GM23338 (cell line): ENCODE results near the gene RNF34. TPM values are rescaled to one million over a fixed set of nuclear protein-coding genes. Genes with fewer than 3 reads are reported as not detected.

Source experiments
- ATAC-seq: fragments of 200-7000 bp; cut with Tn5 transposase; 3 replicates; pipeline ENCODE4 v1.9.1; 2020
- DNase-seq: peaks from one replicate; pipeline ENCODE4 v3.0.0-alpha.2; 2015; ENCODE audit warnings: low spot score
- H2AFZ ChIP-seq: fragments of 200-600 bp; sonication (generic); 2 replicates; pipeline ENCODE4 v1.8.0; 2016; ENCODE audit warnings: antibody characterized with exemption, mild to moderate bottlenecking, moderate library complexity
- H3F3A ChIP-seq: fragments of 200-600 bp; sonication (generic); replicated peaks from 2 replicates; pipeline ENCODE4 v1.8.0; 2017; ENCODE audit warnings: antibody characterized with exemption, mixed run types, low read depth
- H3K27ac ChIP-seq: fragments of 200-600 bp; sonication (generic); 2 replicates; pipeline ENCODE4 v1.6.1; 2016; ENCODE audit warnings: low read depth
- H3K27me3 ChIP-seq: fragments of 200-600 bp; sonication (generic); 2 replicates; pipeline ENCODE4 v1.8.0; 2016; ENCODE audit warnings: mild to moderate bottlenecking, mixed run types, moderate library complexity; ENCODE audit not compliant: insufficient read depth
- H3K36me3 ChIP-seq: fragments of 200-600 bp; sonication (generic); 2 replicates; pipeline ENCODE4 v1.8.0; 2016; ENCODE audit warnings: mild to moderate bottlenecking; ENCODE audit not compliant: insufficient read depth
- H3K4me1 ChIP-seq: fragments of 200-600 bp; sonication (generic); 2 replicates; pipeline ENCODE4 v1.8.0; 2016; ENCODE audit warnings: mild to moderate bottlenecking, moderate library complexity; ENCODE audit not compliant: insufficient read depth
- H3K4me2 ChIP-seq: fragments of 200-600 bp; sonication (generic); 2 replicates; pipeline ENCODE4 v1.7.1; 2017; ENCODE audit warnings: mixed run types
- H3K4me3 ChIP-seq: fragments of 200-600 bp; sonication (generic); 2 replicates; pipeline ENCODE4 v1.6.1; 2016; ENCODE audit warnings: mixed run types
- H3K79me2 ChIP-seq: fragments of 200-600 bp; sonication (generic); replicated peaks from 2 replicates; pipeline ENCODE4 v1.8.0; 2017; ENCODE audit warnings: mild to moderate bottlenecking; ENCODE audit not compliant: insufficient read depth
- H3K9me2 ChIP-seq: fragments of 200-600 bp; sonication (generic); 2 replicates; pipeline ENCODE4 v1.8.0; 2017; ENCODE audit not compliant: insufficient read depth
- H4K20me1 ChIP-seq: fragments of 200-600 bp; sonication (generic); replicated peaks from 2 replicates; pipeline ENCODE4 v1.8.0; 2017; ENCODE audit warnings: mild to moderate bottlenecking; ENCODE audit not compliant: insufficient read depth
- H3K27ac Mint-ChIP-seq: 2 replicates; pipeline ENCODE4 v1.8.0; 2020; ENCODE audit warnings: inconsistent platforms, mild to moderate bottlenecking, moderate library complexity, mixed read lengths
- H3K27me3 Mint-ChIP-seq: 3 replicates; pipeline ENCODE4 v1.8.0; 2022; ENCODE audit warnings: low read depth, mild to moderate bottlenecking, moderate library complexity, mixed read lengths, inconsistent platforms; ENCODE audit not compliant: insufficient read depth, poor library complexity
- H3K36me3 Mint-ChIP-seq: 3 replicates; pipeline ENCODE4 v1.8.0; 2021; ENCODE audit warnings: low read depth, mild to moderate bottlenecking, inconsistent platforms, moderate library complexity, mixed read lengths
- H3K4me1 Mint-ChIP-seq: 3 replicates; pipeline ENCODE4 v1.8.0; 2020; ENCODE audit warnings: mild to moderate bottlenecking, inconsistent platforms, mixed read lengths
- H3K4me3 Mint-ChIP-seq: 3 replicates; pipeline ENCODE4 v1.8.0; 2021; ENCODE audit warnings: moderate library complexity, mild to moderate bottlenecking, inconsistent platforms, mixed read lengths
- H3K9me3 Mint-ChIP-seq: 3 replicates; pipeline ENCODE4 v1.8.0; 2020; ENCODE audit warnings: moderate library complexity, mild to moderate bottlenecking, inconsistent platforms, mixed read lengths
- EZH2 ChIP-seq: fragments of 200-600 bp; sonication (generic); IDR thresholded peaks from one replicate; pipeline ENCODE4 v1.8.0; 2017; ENCODE audit warnings: antibody characterized with exemption, mild to moderate bottlenecking, low read depth; ENCODE audit not compliant: unreplicated experiment
- EZH2phosphoT487 ChIP-seq: fragments of 200-600 bp; sonication (generic); IDR thresholded peaks from one replicate; pipeline ENCODE4 v1.8.1; 2018; ENCODE audit warnings: antibody characterized with exemption; ENCODE audit not compliant: unreplicated experiment
- STAT1 ChIP-seq: IDR thresholded peaks from one replicate; pipeline ENCODE4 v1.6.1; 2016; ENCODE audit warnings: antibody characterized with exemption; ENCODE audit not compliant: unreplicated experiment
- ZNF114 ChIP-seq: fragments of 250-450 bp; sonication (Bioruptor Pico); IDR thresholded peaks from 2 replicates; pipeline ENCODE4 v1.5.0; 2020; ENCODE audit warnings: mild to moderate bottlenecking, moderate library complexity
- ZNF331 ChIP-seq: fragments of 250-450 bp; sonication (Bioruptor Pico); IDR thresholded peaks from 2 replicates; pipeline ENCODE4 v1.5.0; 2020; ENCODE audit warnings: low read depth, mild to moderate bottlenecking, moderate library complexity
- polyA plus RNA-seq: library from polyadenylated mRNA; unstranded; fragments of >200 nt; fragmentation: Nextera tagmentation; extraction: Ambion mirVana; gene quantifications from 2 replicates; pipeline ENCODE4 v1.2.1, GENCODE V29; 2016
- total RNA-seq: library from RNA; depleted of rRNA; stranded (reverse); fragments of >200 nt; shearing (Covaris generic); gene quantifications from 2 replicates; pipeline ENCODE4 v1.2.3, GENCODE V29; 2014
- TF ChIP-seq, protein P1 (sequence below): IDR thresholded peaks from one replicate; pipeline ENCODE4 v1.6.1; 2018; ENCODE audit warnings: antibody characterized with exemption; ENCODE audit not compliant: unreplicated experiment
- TF ChIP-seq, protein P2 (sequence below), 2 experiments: fragments of 200-600 bp in 1 of 2; sonication (generic) in 1 of 2; conservative IDR thresholded peaks; 2 replicates each; pipeline versions ENCODE4 v1.5.1 to v1.6.1; 2016 to 2017; ENCODE audit warnings: antibody characterized with exemption in 2 of 2, low read depth in 2 of 2, mild to moderate bottlenecking in 2 of 2, moderate library complexity in 1 of 2
- TF ChIP-seq, protein P3 (sequence below): fragments of 250-450 bp; sonication (Bioruptor Pico); IDR thresholded peaks from 2 replicates; pipeline ENCODE4 v1.5.0; 2020; ENCODE audit warnings: mild to moderate bottlenecking, moderate library complexity

Gene RNF34
- total and polyA plus RNA-seq, 2 experiments from 2014 or later: 47.2 to 63.3 TPM

DNA sequence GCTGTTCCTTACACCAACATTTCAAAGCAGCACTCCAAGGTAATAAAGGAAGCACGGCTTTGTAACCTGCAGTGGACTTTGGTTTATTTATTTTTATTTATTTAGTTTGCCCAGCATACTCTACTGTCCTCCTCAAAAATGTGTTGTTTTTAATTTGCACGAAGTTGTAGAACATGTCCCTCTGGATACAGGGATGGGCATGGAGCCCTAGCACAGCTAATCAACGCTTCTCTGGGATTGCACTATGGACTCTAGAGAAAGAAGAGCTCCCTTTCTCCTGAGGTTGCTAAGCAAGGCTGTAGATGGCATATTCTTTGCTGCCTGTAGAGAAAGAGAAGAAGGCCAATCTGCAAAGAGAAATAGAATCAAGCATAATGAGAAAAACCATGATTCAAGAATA lies 41.8 kb upstream of the RNF34 start:
- Histone ChIP-seq H3K9me2 (no peaks in the 10 kb centered on the region), H3K4me2 (no peak overlapping the region), H3K4me3 (no peak overlapping the region), H4K20me1 (no peaks in the 10 kb centered on the region), H2AFZ (no peak overlapping the region; the same call in 1 of the 2 replicates), H3K4me1 (no peaks in the 10 kb centered on the region), H3K27ac (no peak overlapping the region), H3K27me3 (no peaks in the 10 kb centered on the region), H3F3A (no peaks in the 10 kb centered on the region), H3K79me2 (no peaks in the 10 kb centered on the region), H3K36me3 (no peaks in the 10 kb centered on the region)
- DNase-seq: no peak
- no peak for ATAC-seq
- H3K36me3 Mint-ChIP-seq: no peaks in the 10 kb centered on the region
- H3K4me3 Mint-ChIP-seq: no peak overlapping the region
- no peaks in the 10 kb centered on the region; the same call in 1 of the 3 replicates for H3K4me1 Mint-ChIP-seq
- H3K9me3 Mint-ChIP-seq: no peaks in the 10 kb centered on the region
- TF ChIP-seq EZH2phosphoT487 (no peak), EZH2 (no peak), ZNF331 (no peak), ZNF114 (CRISPR knock-in tag) (no peak), STAT1 (no peak)
- TF ChIP-seq, protein P1, sequence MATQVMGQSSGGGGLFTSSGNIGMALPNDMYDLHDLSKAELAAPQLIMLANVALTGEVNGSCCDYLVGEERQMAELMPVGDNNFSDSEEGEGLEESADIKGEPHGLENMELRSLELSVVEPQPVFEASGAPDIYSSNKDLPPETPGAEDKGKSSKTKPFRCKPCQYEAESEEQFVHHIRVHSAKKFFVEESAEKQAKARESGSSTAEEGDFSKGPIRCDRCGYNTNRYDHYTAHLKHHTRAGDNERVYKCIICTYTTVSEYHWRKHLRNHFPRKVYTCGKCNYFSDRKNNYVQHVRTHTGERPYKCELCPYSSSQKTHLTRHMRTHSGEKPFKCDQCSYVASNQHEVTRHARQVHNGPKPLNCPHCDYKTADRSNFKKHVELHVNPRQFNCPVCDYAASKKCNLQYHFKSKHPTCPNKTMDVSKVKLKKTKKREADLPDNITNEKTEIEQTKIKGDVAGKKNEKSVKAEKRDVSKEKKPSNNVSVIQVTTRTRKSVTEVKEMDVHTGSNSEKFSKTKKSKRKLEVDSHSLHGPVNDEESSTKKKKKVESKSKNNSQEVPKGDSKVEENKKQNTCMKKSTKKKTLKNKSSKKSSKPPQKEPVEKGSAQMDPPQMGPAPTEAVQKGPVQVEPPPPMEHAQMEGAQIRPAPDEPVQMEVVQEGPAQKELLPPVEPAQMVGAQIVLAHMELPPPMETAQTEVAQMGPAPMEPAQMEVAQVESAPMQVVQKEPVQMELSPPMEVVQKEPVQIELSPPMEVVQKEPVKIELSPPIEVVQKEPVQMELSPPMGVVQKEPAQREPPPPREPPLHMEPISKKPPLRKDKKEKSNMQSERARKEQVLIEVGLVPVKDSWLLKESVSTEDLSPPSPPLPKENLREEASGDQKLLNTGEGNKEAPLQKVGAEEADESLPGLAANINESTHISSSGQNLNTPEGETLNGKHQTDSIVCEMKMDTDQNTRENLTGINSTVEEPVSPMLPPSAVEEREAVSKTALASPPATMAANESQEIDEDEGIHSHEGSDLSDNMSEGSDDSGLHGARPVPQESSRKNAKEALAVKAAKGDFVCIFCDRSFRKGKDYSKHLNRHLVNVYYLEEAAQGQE: no peak
- TF ChIP-seq, protein P2, sequence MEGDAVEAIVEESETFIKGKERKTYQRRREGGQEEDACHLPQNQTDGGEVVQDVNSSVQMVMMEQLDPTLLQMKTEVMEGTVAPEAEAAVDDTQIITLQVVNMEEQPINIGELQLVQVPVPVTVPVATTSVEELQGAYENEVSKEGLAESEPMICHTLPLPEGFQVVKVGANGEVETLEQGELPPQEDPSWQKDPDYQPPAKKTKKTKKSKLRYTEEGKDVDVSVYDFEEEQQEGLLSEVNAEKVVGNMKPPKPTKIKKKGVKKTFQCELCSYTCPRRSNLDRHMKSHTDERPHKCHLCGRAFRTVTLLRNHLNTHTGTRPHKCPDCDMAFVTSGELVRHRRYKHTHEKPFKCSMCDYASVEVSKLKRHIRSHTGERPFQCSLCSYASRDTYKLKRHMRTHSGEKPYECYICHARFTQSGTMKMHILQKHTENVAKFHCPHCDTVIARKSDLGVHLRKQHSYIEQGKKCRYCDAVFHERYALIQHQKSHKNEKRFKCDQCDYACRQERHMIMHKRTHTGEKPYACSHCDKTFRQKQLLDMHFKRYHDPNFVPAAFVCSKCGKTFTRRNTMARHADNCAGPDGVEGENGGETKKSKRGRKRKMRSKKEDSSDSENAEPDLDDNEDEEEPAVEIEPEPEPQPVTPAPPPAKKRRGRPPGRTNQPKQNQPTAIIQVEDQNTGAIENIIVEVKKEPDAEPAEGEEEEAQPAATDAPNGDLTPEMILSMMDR (conservative IDR thresholded peaks at IDR 0.05; ENCODE audit: low read depth in 2 of 2): no peak
- TF ChIP-seq, protein P3, sequence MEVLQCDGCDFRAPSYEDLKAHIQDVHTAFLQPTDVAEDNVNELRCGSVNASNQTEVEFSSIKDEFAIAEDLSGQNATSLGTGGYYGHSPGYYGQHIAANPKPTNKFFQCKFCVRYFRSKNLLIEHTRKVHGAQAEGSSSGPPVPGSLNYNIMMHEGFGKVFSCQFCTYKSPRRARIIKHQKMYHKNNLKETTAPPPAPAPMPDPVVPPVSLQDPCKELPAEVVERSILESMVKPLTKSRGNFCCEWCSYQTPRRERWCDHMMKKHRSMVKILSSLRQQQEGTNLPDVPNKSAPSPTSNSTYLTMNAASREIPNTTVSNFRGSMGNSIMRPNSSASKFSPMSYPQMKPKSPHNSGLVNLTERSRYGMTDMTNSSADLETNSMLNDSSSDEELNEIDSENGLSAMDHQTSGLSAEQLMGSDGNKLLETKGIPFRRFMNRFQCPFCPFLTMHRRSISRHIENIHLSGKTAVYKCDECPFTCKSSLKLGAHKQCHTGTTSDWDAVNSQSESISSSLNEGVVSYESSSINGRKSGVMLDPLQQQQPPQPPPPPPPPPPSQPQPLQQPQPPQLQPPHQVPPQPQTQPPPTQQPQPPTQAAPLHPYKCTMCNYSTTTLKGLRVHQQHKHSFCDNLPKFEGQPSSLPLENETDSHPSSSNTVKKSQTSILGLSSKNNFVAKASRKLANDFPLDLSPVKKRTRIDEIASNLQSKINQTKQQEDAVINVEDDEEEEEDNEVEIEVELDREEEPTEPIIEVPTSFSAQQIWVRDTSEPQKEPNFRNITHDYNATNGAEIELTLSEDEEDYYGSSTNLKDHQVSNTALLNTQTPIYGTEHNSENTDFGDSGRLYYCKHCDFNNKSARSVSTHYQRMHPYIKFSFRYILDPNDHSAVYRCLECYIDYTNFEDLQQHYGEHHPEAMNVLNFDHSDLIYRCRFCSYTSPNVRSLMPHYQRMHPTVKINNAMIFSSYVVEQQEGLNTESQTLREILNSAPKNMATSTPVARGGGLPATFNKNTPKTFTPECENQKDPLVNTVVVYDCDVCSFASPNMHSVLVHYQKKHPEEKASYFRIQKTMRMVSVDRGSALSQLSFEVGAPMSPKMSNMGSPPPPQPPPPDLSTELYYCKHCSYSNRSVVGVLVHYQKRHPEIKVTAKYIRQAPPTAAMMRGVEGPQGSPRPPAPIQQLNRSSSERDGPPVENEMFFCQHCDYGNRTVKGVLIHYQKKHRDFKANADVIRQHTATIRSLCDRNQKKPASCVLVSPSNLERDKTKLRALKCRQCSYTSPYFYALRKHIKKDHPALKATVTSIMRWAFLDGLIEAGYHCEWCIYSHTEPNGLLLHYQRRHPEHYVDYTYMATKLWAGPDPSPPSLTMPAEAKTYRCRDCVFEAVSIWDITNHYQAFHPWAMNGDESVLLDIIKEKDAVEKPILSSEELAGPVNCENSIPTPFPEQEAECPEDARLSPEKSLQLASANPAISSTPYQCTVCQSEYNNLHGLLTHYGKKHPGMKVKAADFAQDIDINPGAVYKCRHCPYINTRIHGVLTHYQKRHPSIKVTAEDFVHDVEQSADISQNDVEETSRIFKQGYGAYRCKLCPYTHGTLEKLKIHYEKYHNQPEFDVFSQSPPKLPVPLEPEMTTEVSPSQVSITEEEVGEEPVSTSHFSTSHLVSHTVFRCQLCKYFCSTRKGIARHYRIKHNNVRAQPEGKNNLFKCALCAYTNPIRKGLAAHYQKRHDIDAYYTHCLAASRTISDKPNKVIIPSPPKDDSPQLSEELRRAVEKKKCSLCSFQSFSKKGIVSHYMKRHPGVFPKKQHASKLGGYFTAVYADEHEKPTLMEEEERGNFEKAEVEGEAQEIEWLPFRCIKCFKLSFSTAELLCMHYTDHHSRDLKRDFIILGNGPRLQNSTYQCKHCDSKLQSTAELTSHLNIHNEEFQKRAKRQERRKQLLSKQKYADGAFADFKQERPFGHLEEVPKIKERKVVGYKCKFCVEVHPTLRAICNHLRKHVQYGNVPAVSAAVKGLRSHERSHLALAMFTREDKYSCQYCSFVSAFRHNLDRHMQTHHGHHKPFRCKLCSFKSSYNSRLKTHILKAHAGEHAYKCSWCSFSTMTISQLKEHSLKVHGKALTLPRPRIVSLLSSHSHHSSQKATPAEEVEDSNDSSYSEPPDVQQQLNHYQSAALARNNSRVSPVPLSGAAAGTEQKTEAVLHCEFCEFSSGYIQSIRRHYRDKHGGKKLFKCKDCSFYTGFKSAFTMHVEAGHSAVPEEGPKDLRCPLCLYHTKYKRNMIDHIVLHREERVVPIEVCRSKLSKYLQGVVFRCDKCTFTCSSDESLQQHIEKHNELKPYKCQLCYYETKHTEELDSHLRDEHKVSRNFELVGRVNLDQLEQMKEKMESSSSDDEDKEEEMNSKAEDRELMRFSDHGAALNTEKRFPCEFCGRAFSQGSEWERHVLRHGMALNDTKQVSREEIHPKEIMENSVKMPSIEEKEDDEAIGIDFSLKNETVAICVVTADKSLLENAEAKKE: no peak
- H3K27me3 Mint-ChIP-seq: no peaks in the 10 kb centered on the region
- H3K27ac Mint-ChIP-seq: no peak overlapping the region
